Endothelial cell of umbilical vein (primary cell): Measurements from ENCODE around the gene MBTPS1. TPM values are rescaled to one million over a fixed set of nuclear protein-coding genes. Genes with fewer than 3 reads are reported as not detected.

Experiments used
- BruUV-seq: library from RNA; stranded (reverse); fragments of 400-500 nt; replicated peaks from 2 replicates; lab custom pipeline; 2021; lab: Mats Ljungman, UMichigan
- CTCF ChIA-PET: fragments of 300-600, 350-600 bp; sonication (Branson Sonifier 250); formaldehyde crosslinking; loops from one replicate; lab custom pipeline; 2021; ENCODE audit warnings: antibody characterized with exemption, inconsistent platforms; lab: Charles Lee
- POLR2A ChIA-PET: fragments of 300-600, 350-600 bp; sonication (Branson Sonifier 250); formaldehyde crosslinking; loops from one replicate; lab custom pipeline; 2021; ENCODE audit warnings: antibody characterized with exemption, inconsistent platforms; lab: Charles Lee
- DNase-seq: peaks from one replicate; pipeline ENCODE4 v3.0.0-alpha.2; 2011; ENCODE audit warnings: low read depth, low spot score
- FAIRE-seq: peaks from 2 replicates; lab custom pipeline; 2011; peaks lifted over from hg19 to GRCh38; lab: Jason Lieb, UNC
- H2AFZ ChIP-seq: 2 replicates; pipeline ENCODE4 v1.6.0; 2012; ENCODE audit warnings: low read depth, low read length, control low read depth, inconsistent platforms
- H3K27ac ChIP-seq: 2 replicates; pipeline ENCODE4 v1.5.1; 2011; ENCODE audit warnings: low read depth, mild to moderate bottlenecking, control low read depth, low read length, moderate library complexity; ENCODE audit not compliant: insufficient read depth
- H3K27me3 ChIP-seq, 2 experiments: 2 replicates each; pipeline versions ENCODE4 v1.6.0 to v1.6.1; 2011; ENCODE audit warnings: low read length in 2 of 2, mixed read lengths in 1 of 2; ENCODE audit not compliant: control insufficient read depth in 2 of 2, insufficient read depth in 2 of 2
- H3K36me3 ChIP-seq, 2 experiments: 2 replicates in 1 of 2; 3 replicates in 1 of 2; pipeline ENCODE4 v1.5.1; 2011; ENCODE audit warnings: low read length in 2 of 2, mild to moderate bottlenecking in 1 of 2, moderate library complexity in 1 of 2; ENCODE audit not compliant: control insufficient read depth in 2 of 2, insufficient read depth in 2 of 2; ENCODE audit errors: extremely low read depth in 1 of 2
- H3K4me1 ChIP-seq: 3 replicates; pipeline ENCODE4 v1.5.1; 2011; ENCODE audit warnings: mild to moderate bottlenecking, low read length; ENCODE audit not compliant: control insufficient read depth, insufficient read depth; ENCODE audit errors: extremely low read depth
- H3K4me2 ChIP-seq: 2 replicates; pipeline ENCODE4 v1.6.1; 2011; ENCODE audit warnings: low read length, control low read depth, mixed read lengths; ENCODE audit not compliant: insufficient read depth
- H3K4me3 ChIP-seq, 3 experiments: fragments of 200-600 bp in 1 of 3; sonication (generic), shearing (Covaris generic) in 1 of 3; replicated peaks in 1 of 3; 2 replicates each; pipeline ENCODE4 v1.5.1; 2011 to 2016; ENCODE audit warnings: control low read depth in 3 of 3, low read length in 3 of 3, mild to moderate bottlenecking in 2 of 3, inconsistent platforms in 1 of 3, low read depth in 1 of 3, moderate library complexity in 1 of 3; ENCODE audit not compliant: insufficient read depth in 1 of 3
- H3K79me2 ChIP-seq: 2 replicates; pipeline ENCODE4 v1.6.0; 2012; ENCODE audit warnings: low read length, inconsistent platforms; ENCODE audit not compliant: control insufficient read depth, insufficient read depth
- H3K9ac ChIP-seq: replicated peaks from 2 replicates; pipeline ENCODE3; 2011; ENCODE audit warnings: low read length, control low read depth; ENCODE audit not compliant: insufficient read depth; ENCODE audit errors: extremely low read depth
- H3K9me1 ChIP-seq: replicated peaks from 3 replicates; pipeline ENCODE4 v1.6.0; 2011; ENCODE audit warnings: mild to moderate bottlenecking, low read length; ENCODE audit not compliant: control insufficient read depth, insufficient read depth; ENCODE audit errors: extremely low read depth
- H3K9me3 ChIP-seq: replicated peaks from 2 replicates; pipeline ENCODE4 v1.5.1; 2012; ENCODE audit warnings: low read length, inconsistent platforms; ENCODE audit not compliant: control insufficient read depth, insufficient read depth
- H4K20me1 ChIP-seq: replicated peaks from 2 replicates; pipeline ENCODE3; 2011; ENCODE audit warnings: mild to moderate bottlenecking, low read length; ENCODE audit not compliant: control insufficient read depth, insufficient read depth; ENCODE audit errors: extremely low read depth
- EZH2 ChIP-seq: IDR thresholded peaks from 2 replicates; pipeline ENCODE4 v1.6.1; 2012; ENCODE audit warnings: borderline replicate concordance, low read depth, mild to moderate bottlenecking, moderate library complexity, low read length, inconsistent platforms; ENCODE audit not compliant: severe bottlenecking
- FOS ChIP-seq: IDR thresholded peaks from 2 replicates; pipeline ENCODE4 v1.6.1; 2011; ENCODE audit warnings: mild to moderate bottlenecking, low read length, moderate library complexity, borderline replicate concordance; ENCODE audit not compliant: insufficient read depth
- GATA2 ChIP-seq: IDR thresholded peaks from 2 replicates; pipeline ENCODE4 v1.7.0; 2011; ENCODE audit warnings: low read depth, mild to moderate bottlenecking, moderate library complexity, mixed read lengths, low read length; ENCODE audit not compliant: insufficient read length, insufficient read depth
- JUN ChIP-seq: IDR thresholded peaks from 2 replicates; pipeline ENCODE4 v1.6.1; 2011; ENCODE audit warnings: borderline replicate concordance, low read depth; ENCODE audit not compliant: insufficient read length, insufficient read depth
- MYC ChIP-seq: IDR thresholded peaks from one replicate; pipeline ENCODE4 v1.6.1; 2011; ENCODE audit warnings: mild to moderate bottlenecking, low read depth, low read length
- POLR2A ChIP-seq: IDR thresholded peaks from 2 replicates; pipeline ENCODE4 v1.6.1; 2012; ENCODE audit warnings: low read depth, mild to moderate bottlenecking, control low read depth, low read length
- POLR2AphosphoS5 ChIP-seq: IDR thresholded peaks from 2 replicates; pipeline ENCODE4 v1.6.1; 2012; ENCODE audit warnings: low read depth, mild to moderate bottlenecking, control low read depth, low read length, moderate library complexity; ENCODE audit not compliant: insufficient read depth
- dilution Hi-C: fragments of 300-500 bp; cut with MboI; formaldehyde crosslinking; loops from one replicate; pipeline ENCODE4 v1.15.0; 2019; ENCODE audit warnings: low sequenced_read_pairs; ENCODE audit not compliant: extremely low pct_ligation_motif_present
- intact Hi-C: fragments of 100-400 bp; cut with micrococcal nuclease; formaldehyde crosslinking; loops from one replicate; pipeline ENCODE4 v1.10.0; 2022
- polyA plus RNA-seq, 4 experiments: library from polyadenylated mRNA; depleted of rRNA in 3 of 4; stranded (reverse) in 3 of 4; unstranded in 1 of 4; fragments of >200 nt; gene quantifications; 2 replicates each; pipeline versions ENCODE4 v1.2.1 to v1.2.3, GENCODE V29; 2011 to 2012; ENCODE audit warnings: missing spikeins in 1 of 4
- total RNA-seq: library from RNA; stranded (reverse); gene quantifications from 2 replicates; pipeline ENCODE4 v1.2.3, GENCODE V29; 2021
- TF ChIP-seq, protein P1 (sequence below), 2 donors: IDR thresholded peaks; 1 replicate in 1 of 2; 2 replicates in 1 of 2; pipeline ENCODE4 v1.5.1; 2011; ENCODE audit warnings: low read length in 2 of 2, mild to moderate bottlenecking in 2 of 2, moderate library complexity in 2 of 2, control low read depth in 1 of 2, inconsistent platforms in 1 of 2, low read depth in 1 of 2; ENCODE audit not compliant: insufficient read depth in 1 of 2; ENCODE audit errors: extremely low read depth in 1 of 2
- TF ChIP-seq, protein P2 (sequence below): IDR thresholded peaks from 2 replicates; pipeline ENCODE4 v1.6.1; 2011; ENCODE audit not compliant: insufficient read depth, insufficient read length

The MBTPS1 gene
- total and polyA plus RNA-seq, 2 donors (not counting 3 experiments of a cell fraction or from before 2014, with no cell fraction given), result 82.3 to 99.6 TPM

DNA sequence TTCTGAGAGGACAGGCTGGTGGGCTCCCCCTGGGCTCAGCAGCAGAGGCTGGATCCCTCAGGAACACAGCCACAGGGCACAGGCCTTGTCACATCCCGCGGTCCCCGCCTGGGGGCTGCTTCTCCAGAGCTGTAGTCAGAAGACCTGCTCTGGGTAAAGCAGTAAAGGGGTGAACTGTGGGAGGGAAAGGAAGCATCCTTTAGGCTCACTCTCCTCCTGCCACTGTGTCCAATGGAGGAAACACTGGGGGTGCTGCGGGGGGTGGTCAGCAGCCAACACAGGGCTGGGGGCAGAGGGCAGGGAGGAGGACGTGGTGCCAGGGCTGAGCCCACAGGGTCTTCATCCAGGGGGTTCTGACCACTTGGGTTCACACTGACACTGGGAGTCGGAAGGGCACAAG lies 69.1 kb downstream of the MBTPS1 start:
- FAIRE-seq (no peak), DNase-seq (no peak)
- H3K27ac ChIP-seq, result no peak overlapping the region
- dilution Hi-C loops (no loop called here), intact Hi-C loops (no loop called here)
- no peak overlapping the region for H2AFZ ChIP-seq
- peaks cover 0 to 4% of the 10 kb centered on the region in 2 experiments for H3K27me3 ChIP-seq
- CTCF ChIA-PET, result interaction anchor here (1.2 kb wide), 1 partner anchor 91 kb away, joined by 3 read pairs; no protein-coding TSS in a partner anchor
- POLR2A ChIA-PET, result no interaction called here
- TF ChIP-seq GATA2 (no peak), POLR2AphosphoS5 (no peak), FOS (no peak), MYC (no peak), JUN (no peak), POLR2A (no peak), EZH2 (no peak)
- TF ChIP-seq, protein P1, sequence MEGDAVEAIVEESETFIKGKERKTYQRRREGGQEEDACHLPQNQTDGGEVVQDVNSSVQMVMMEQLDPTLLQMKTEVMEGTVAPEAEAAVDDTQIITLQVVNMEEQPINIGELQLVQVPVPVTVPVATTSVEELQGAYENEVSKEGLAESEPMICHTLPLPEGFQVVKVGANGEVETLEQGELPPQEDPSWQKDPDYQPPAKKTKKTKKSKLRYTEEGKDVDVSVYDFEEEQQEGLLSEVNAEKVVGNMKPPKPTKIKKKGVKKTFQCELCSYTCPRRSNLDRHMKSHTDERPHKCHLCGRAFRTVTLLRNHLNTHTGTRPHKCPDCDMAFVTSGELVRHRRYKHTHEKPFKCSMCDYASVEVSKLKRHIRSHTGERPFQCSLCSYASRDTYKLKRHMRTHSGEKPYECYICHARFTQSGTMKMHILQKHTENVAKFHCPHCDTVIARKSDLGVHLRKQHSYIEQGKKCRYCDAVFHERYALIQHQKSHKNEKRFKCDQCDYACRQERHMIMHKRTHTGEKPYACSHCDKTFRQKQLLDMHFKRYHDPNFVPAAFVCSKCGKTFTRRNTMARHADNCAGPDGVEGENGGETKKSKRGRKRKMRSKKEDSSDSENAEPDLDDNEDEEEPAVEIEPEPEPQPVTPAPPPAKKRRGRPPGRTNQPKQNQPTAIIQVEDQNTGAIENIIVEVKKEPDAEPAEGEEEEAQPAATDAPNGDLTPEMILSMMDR (IDR thresholded peaks at IDR 0.05; ENCODE audit: extremely low read depth in 1 of 2, insufficient read depth in 1 of 2, low read depth in 1 of 2, low read length in 2 of 2), result no peak
- TF ChIP-seq, protein P2, sequence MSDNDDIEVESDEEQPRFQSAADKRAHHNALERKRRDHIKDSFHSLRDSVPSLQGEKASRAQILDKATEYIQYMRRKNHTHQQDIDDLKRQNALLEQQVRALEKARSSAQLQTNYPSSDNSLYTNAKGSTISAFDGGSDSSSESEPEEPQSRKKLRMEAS, result no peak
- H3K79me2 ChIP-seq, result no peaks in the 10 kb centered on the region
- no peaks in the 10 kb centered on the region for H3K9me1 ChIP-seq
- BruUV-seq, result no TSS peak
- no peaks in the 10 kb centered on the region for H4K20me1 ChIP-seq
- H3K9me3 ChIP-seq, result no peaks in the 10 kb centered on the region
- no peak overlapping the region for H3K4me3 ChIP-seq
- H3K9ac ChIP-seq, result no peak overlapping the region
- peaks cover 0 to 10% of the 10 kb centered on the region in 2 experiments for H3K36me3 ChIP-seq
- H3K4me1 ChIP-seq, result no peaks in the 10 kb centered on the region
- H3K4me2 ChIP-seq, result no peak overlapping the region
